GM19452 (cell line): Measurements from ENCODE around the gene NABP2.
A peak's percentile ranks its signal among the peaks of the same experiment; 100 is the strongest.
"Not testable (repeated sequence)": the region's sequence is repeated elsewhere in the genome, so short reads cannot be mapped to it uniquely, and the experiment has no call there.

Source experiments
- ATAC-seq: cut with Tn5 transposase; IDR thresholded peaks from one replicate; pipeline ENCODE4 v1.9.1; 2021; ENCODE audit not compliant: unreplicated experiment

Gene NABP2

GRCh38 chr12:56224102-56224701 is at the start of gene NABP2:
TSS of gene NABP2 (plus strand) at chr12:56224342. CDS start at chr12:56224857, 515 bp downstream.
- ATAC-seq, result peak; percentile 76

GRCh38 chr12:56178347-56178746 is 45.8 kb upstream of the NABP2 start:
- no peak for ATAC-seq

- no peak for ATAC-seq
Observed at GRCh38 chr12:56186957-56187356, 37.2 kb upstream of the NABP2 start.

GRCh38 chr12:56188131-56188777 is 35.9 kb upstream of the NABP2 start:
- ATAC-seq, result no peak

- no peak for ATAC-seq
Observed at GRCh38 chr12:56188778-56189098, 35.4 kb upstream of the NABP2 start.

GRCh38 chr12:56189099-56189917 is 34.8 kb upstream of the NABP2 start, which contains the start of gene SMARCC2:
TSS of gene SMARCC2 (minus strand) at chr12:56189483. CDS start at chr12:56189461, 22 bp downstream.
- ATAC-seq, result peak; percentile 70

- ATAC-seq, result peak; percentile 30
Observed at GRCh38 chr12:56189918-56190694, 34.0 kb upstream of the NABP2 start.

GRCh38 chr12:56190695-56191155 is 33.4 kb upstream of the NABP2 start:
- ATAC-seq, result no peak

- ATAC-seq, result no peak
Observed at GRCh38 chr12:56192582-56192981, 31.6 kb upstream of the NABP2 start.

- ATAC-seq, result no peak
Observed at GRCh38 chr12:56193025-56193578, 31.0 kb upstream of the NABP2 start.

- ATAC-seq, result not testable (repeated sequence)
Observed at GRCh38 chr12:56196818-56197550, 27.2 kb upstream of the NABP2 start.

GRCh38 chr12:56197921-56198635 is 26.1 kb upstream of the NABP2 start:
- no peak for ATAC-seq

- no peak for ATAC-seq
Observed at GRCh38 chr12:56198836-56199235, 25.3 kb upstream of the NABP2 start.

GRCh38 chr12:56202366-56202765 is 21.8 kb upstream of the NABP2 start:
- ATAC-seq, result no peak

- no peak for ATAC-seq
Observed at GRCh38 chr12:56202838-56203237, 21.3 kb upstream of the NABP2 start.

- ATAC-seq, result no peak
Observed at GRCh38 chr12:56204275-56204674, 19.9 kb upstream of the NABP2 start.

GRCh38 chr12:56205445-56205844 is 18.7 kb upstream of the NABP2 start:
- ATAC-seq, result no peak

- ATAC-seq, result no peak
Observed at GRCh38 chr12:56206452-56207166, 17.5 kb upstream of the NABP2 start.

- ATAC-seq, result no peak
Observed at GRCh38 chr12:56208006-56208405, 16.1 kb upstream of the NABP2 start.
